Neural progenitor cell (in vitro differentiated cells): ENCODE results near the gene DDX49.

Source experiments
- CTCF ChIP-seq: fragments of 200-600 bp; sonication (generic); IDR thresholded peaks from 2 replicates; pipeline ENCODE4 v1.5.1; 2017; ENCODE audit warnings: antibody characterized with exemption, mild to moderate bottlenecking
- EZH2 ChIP-seq: fragments of 200-600 bp; sonication (generic); IDR thresholded peaks from 2 replicates; pipeline ENCODE4 v1.6.1; 2017; ENCODE audit warnings: antibody characterized with exemption, mild to moderate bottlenecking, moderate library complexity

GRCh38 chr19:18924684-18925213, 5.2 kb downstream of the DDX49 start:
- TF ChIP-seq CTCF, result no peak
- no peak for TF ChIP-seq EZH2
